Measurements from ENCODE around the gene ATP23. TPM values are rescaled to one million over a fixed set of nuclear protein-coding genes. Genes with fewer than 3 reads are reported as not detected.
A peak's percentile ranks its signal among the peaks of the same experiment; 100 is the strongest.

The ATP23 gene
- total RNA-seq, 1 experiment from 2014 or later: 4.7 TPM

DNA sequence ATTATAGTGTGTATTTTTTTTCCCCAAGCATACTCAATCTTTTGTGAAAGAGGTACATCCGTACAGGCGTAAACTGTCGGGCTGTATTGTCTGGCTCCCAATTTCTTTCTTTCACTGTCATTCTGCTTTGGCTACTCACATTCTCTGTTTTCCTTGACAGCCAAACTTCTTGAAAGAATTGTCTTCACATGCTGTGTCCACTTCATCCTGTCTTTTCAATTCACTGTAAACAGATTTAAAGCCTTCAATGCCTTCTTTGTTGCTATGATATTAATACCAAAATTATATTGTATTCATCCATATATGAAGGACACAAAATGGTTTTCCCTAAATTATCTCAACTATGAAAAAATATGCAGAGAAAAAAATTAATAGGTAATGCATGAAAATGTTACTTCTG, 6.0 kb upstream of the ATP23 start:
- TF ChIP-seq, protein P1, sequence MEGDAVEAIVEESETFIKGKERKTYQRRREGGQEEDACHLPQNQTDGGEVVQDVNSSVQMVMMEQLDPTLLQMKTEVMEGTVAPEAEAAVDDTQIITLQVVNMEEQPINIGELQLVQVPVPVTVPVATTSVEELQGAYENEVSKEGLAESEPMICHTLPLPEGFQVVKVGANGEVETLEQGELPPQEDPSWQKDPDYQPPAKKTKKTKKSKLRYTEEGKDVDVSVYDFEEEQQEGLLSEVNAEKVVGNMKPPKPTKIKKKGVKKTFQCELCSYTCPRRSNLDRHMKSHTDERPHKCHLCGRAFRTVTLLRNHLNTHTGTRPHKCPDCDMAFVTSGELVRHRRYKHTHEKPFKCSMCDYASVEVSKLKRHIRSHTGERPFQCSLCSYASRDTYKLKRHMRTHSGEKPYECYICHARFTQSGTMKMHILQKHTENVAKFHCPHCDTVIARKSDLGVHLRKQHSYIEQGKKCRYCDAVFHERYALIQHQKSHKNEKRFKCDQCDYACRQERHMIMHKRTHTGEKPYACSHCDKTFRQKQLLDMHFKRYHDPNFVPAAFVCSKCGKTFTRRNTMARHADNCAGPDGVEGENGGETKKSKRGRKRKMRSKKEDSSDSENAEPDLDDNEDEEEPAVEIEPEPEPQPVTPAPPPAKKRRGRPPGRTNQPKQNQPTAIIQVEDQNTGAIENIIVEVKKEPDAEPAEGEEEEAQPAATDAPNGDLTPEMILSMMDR (conservative IDR thresholded peaks at IDR 0.05): no peak
- no peak overlapping the region for H3K27ac Mint-ChIP-seq
- Histone ChIP-seq H3K79me2 (ENCODE audit: insufficient read depth, low read length) (no peaks in the 10 kb centered on the region), H3K18ac (ENCODE audit: insufficient read length, low read depth, low read length) (no peak overlapping the region), H2AK5ac (ENCODE audit: insufficient read length, low read length) (no peak overlapping the region), H2BK15ac (ENCODE audit: low read depth, low read length) (no peak overlapping the region), H3K4me1 (ENCODE audit: insufficient read depth, low read length) (no peaks in the 10 kb centered on the region), H3K14ac (ENCODE audit: insufficient read depth, low read length) (no peak overlapping the region), H3K79me1 (ENCODE audit: insufficient read depth, low read depth, low read length, poor library complexity, severe bottlenecking) (no peaks in the 10 kb centered on the region), H2BK12ac (ENCODE audit: insufficient read length, low read depth, low read length) (no peak overlapping the region), H3K4me2 (ENCODE audit: insufficient read depth, insufficient read length, low read length) (peak overlapping the region; percentile 64), H2AFZ (ENCODE audit: low read length) (no peak overlapping the region), H4K91ac (ENCODE audit: insufficient read length, low read depth, low read length) (no peak overlapping the region), H2BK5ac (ENCODE audit: insufficient read length, low read length) (no peak overlapping the region), H3K27ac (ENCODE audit: insufficient read length, low read depth, low read length) (no peak overlapping the region), H3K9ac (ENCODE audit: extremely low read depth, insufficient read length, low read length) (no peak overlapping the region), H2BK20ac (ENCODE audit: low read depth, low read length, poor library complexity, severe bottlenecking) (no peak overlapping the region), H3K23me2 (ENCODE audit: insufficient read length, low read depth, low read length, poor library complexity, severe bottlenecking) (peaks cover 2% of the 10 kb centered on the region), H3K27me3 (ENCODE audit: insufficient read depth, low read length) (no peaks in the 10 kb centered on the region), H3K23ac (ENCODE audit: insufficient read length, low read depth, low read length) (no peak overlapping the region), H4K20me1 (ENCODE audit: control insufficient read depth, insufficient read depth, insufficient read length) (no peaks in the 10 kb centered on the region), H3K4ac (ENCODE audit: low read depth, low read length) (no peak overlapping the region), H4K8ac (replicated peaks; ENCODE audit: insufficient read length, low read depth, low read length) (no peak overlapping the region), H2BK120ac (ENCODE audit: low read depth, low read length, poor library complexity, severe bottlenecking) (no peak overlapping the region), H3K56ac (ENCODE audit: insufficient read length, low read depth, low read length) (no peak overlapping the region), H3T11ph (ENCODE audit: low read length) (no peak overlapping the region), H3K9me3 (ENCODE audit: control insufficient read depth, low read depth, low read length) (no peaks in the 10 kb centered on the region), H4K5ac (ENCODE audit: insufficient read length, low read depth, low read length) (no peak overlapping the region)
- H3K4me3 Mint-ChIP-seq: peak overlapping the region; percentile 84 to 92
- no CpG with 5 or more reads among the region's 3 CpGs for WGBS (ENCODE audit: extremely low coverage, insufficient read length, low lambda C conversion rate)
- no peak for DNase-seq
- H3K27me3 Mint-ChIP-seq (ENCODE audit: low read depth): peaks cover 47% of the 10 kb centered on the region
- no peaks in the 10 kb centered on the region for H3K9me3 Mint-ChIP-seq
- no peaks in the 10 kb centered on the region for H3K36me3 Mint-ChIP-seq (ENCODE audit: insufficient read depth in 1 of 3, low read depth in 3 of 3)
- peaks cover 12 to 13% of the 10 kb centered on the region in 2 experiments for H3K4me1 Mint-ChIP-seq
